A673 (cell line): ENCODE results near the gene SCYL3.

Source experiments
- CTCF ChIP-seq: fragments of 300-800, 200-600 bp; sonication (generic); conservative IDR thresholded peaks from 2 replicates; pipeline ENCODE4 v1.5.1; 2017; ENCODE audit warnings: low read depth, mild to moderate bottlenecking, antibody characterized with exemption, low read length, moderate library complexity, mixed read lengths
- EZH2 ChIP-seq: fragments of 200-600 bp; sonication (generic); IDR thresholded peaks from 2 replicates; pipeline ENCODE4 v1.6.1; 2017; ENCODE audit warnings: borderline replicate concordance, low read depth, mild to moderate bottlenecking, mixed read lengths, antibody characterized with exemption, low read length; ENCODE audit not compliant: poor library complexity, severe bottlenecking

- TF ChIP-seq CTCF (no peak), EZH2 (no peak)
These were observed 38.1 kb upstream of the SCYL3 start for GRCh38 chr1:169931795-169932231.
